ENCODE measurements around the gene LBHD2. TPM values are rescaled to one million over a fixed set of nuclear protein-coding genes. Genes with fewer than 3 reads are reported as not detected.
"Not testable (repeated sequence)": the region's sequence is repeated elsewhere in the genome, so short reads cannot be mapped to it uniquely, and the experiment has no call there.

The LBHD2 gene
- total and polyA plus RNA-seq, 4 donors: 0.47 to 0.53 TPM; not detected in 2

- H3K36me3 ChIP-seq (ENCODE audit: control insufficient read depth in 4 of 4, insufficient read depth in 3 of 4, low read depth in 1 of 4, low read length in 3 of 4): no peaks in the 10 kb centered on the region
- TF ChIP-seq TAF1 (conservative IDR thresholded peaks at IDR 0.05): no peak
- TF ChIP-seq FOXA1 (IDR thresholded peaks at IDR 0.05): no peak
- TF ChIP-seq MAX (IDR thresholded peaks at IDR 0.05): no peak
- no peak for TF ChIP-seq ZBTB33 (IDR thresholded peaks at IDR 0.05)
- TF ChIP-seq SP1 (IDR thresholded peaks at IDR 0.05): no peak
- no peak for TF ChIP-seq RXRA (IDR thresholded peaks at IDR 0.05)
- no peak for TF ChIP-seq YY1 (IDR thresholded peaks at IDR 0.05)
- no peak for TF ChIP-seq REST (IDR thresholded peaks at IDR 0.05)
- no peak for TF ChIP-seq HNF4A (conservative IDR thresholded peaks at IDR 0.05)
- TF ChIP-seq GABPA (IDR thresholded peaks at IDR 0.05 in 1 of 2, conservative IDR thresholded peaks at IDR 0.05 in 1 of 2): no peak
- TF ChIP-seq RAD21 (IDR thresholded peaks at IDR 0.05): no peak
- WGBS: 76% methylated on average over 17 of the region's 17 CpGs
- no peak overlapping the region for H3K4me3 ChIP-seq (ENCODE audit: low read depth in 1 of 3, low read length in 3 of 3)
- H3K4me1 ChIP-seq (ENCODE audit: control insufficient read depth in 4 of 4, insufficient read depth in 4 of 4, low read length in 3 of 4): peaks cover 18 to 44% (median 33%) of the 10 kb centered on the region in 4 donors
- H3K27me3 ChIP-seq (ENCODE audit: control insufficient read depth in 4 of 4, insufficient read depth in 4 of 4, low read length in 3 of 4): no peaks in the 10 kb centered on the region
- no peaks in the 10 kb centered on the region for H3K9me3 ChIP-seq (ENCODE audit: control insufficient read depth in 4 of 4, low read length in 3 of 4)
- H3K9ac ChIP-seq (ENCODE audit: low read depth in 1 of 2, low read length in 2 of 2): no peak overlapping the region
- no peak overlapping the region for H3K27ac ChIP-seq (ENCODE audit: low read depth in 1 of 2, low read length in 2 of 2)
- DNase-seq (ENCODE audit: low spot score): no peak
Measured at GRCh38 chr14:103116636-103117035, 32.6 kb downstream of the LBHD2 start.

GRCh38 chr14:103117499-103117898, 33.5 kb downstream of the LBHD2 start:
- H3K9me3 ChIP-seq (ENCODE audit: control insufficient read depth in 4 of 4, low read length in 3 of 4); H3K4me3 ChIP-seq (ENCODE audit: low read depth in 1 of 3, low read length in 3 of 3); DNase-seq (ENCODE audit: low spot score); H3K36me3 ChIP-seq (ENCODE audit: control insufficient read depth in 4 of 4, insufficient read depth in 3 of 4, low read depth in 1 of 4, low read length in 3 of 4); H3K9ac ChIP-seq (ENCODE audit: low read depth in 1 of 2, low read length in 2 of 2); H3K27ac ChIP-seq (ENCODE audit: low read depth in 1 of 2, low read length in 2 of 2); H3K27me3 ChIP-seq (ENCODE audit: control insufficient read depth in 4 of 4, insufficient read depth in 4 of 4, low read length in 3 of 4): not testable (repeated sequence)
- peaks cover 21 to 45% (median 32%) of the 10 kb centered on the region in 4 donors for H3K4me1 ChIP-seq (ENCODE audit: control insufficient read depth in 4 of 4, insufficient read depth in 4 of 4, low read length in 3 of 4)
- WGBS: 92% methylated on average over 7 of the region's 7 CpGs

GRCh38 chr14:103118018-103118662, 34.1 kb downstream of the LBHD2 start:
- H3K27me3 ChIP-seq (ENCODE audit: control insufficient read depth in 4 of 4, insufficient read depth in 4 of 4, low read length in 3 of 4): no peaks in the 10 kb centered on the region
- peaks cover 22 to 39% (median 31%) of the 10 kb centered on the region in 4 donors for H3K4me1 ChIP-seq (ENCODE audit: control insufficient read depth in 4 of 4, insufficient read depth in 4 of 4, low read length in 3 of 4)
- 30% methylated on average over 10 of the region's 10 CpGs for WGBS
- no peaks in the 10 kb centered on the region for H3K36me3 ChIP-seq (ENCODE audit: control insufficient read depth in 4 of 4, insufficient read depth in 3 of 4, low read depth in 1 of 4, low read length in 3 of 4)
- DNase-seq (ENCODE audit: low spot score): no peak
- H3K4me3 ChIP-seq (ENCODE audit: low read depth in 1 of 3, low read length in 3 of 3): no peak overlapping the region
- H3K27ac ChIP-seq (ENCODE audit: low read depth in 1 of 2, low read length in 2 of 2): peak overlapping the region; percentile 16 to 77
- no peak overlapping the region for H3K9ac ChIP-seq (ENCODE audit: low read depth in 1 of 2, low read length in 2 of 2)
- H3K9me3 ChIP-seq (ENCODE audit: control insufficient read depth in 4 of 4, low read length in 3 of 4): no peaks in the 10 kb centered on the region
- TF ChIP-seq HNF4G (IDR thresholded peaks at IDR 0.05) (no peak), YY1 (IDR thresholded peaks at IDR 0.05) (no peak), SP1 (IDR thresholded peaks at IDR 0.05) (no peak), ZBTB33 (IDR thresholded peaks at IDR 0.05) (no peak), CTCF (IDR thresholded peaks at IDR 0.05; ENCODE audit: low read depth, low read length, missing input control) (no peak), TAF1 (conservative IDR thresholded peaks at IDR 0.05) (no peak), HNF4A (conservative IDR thresholded peaks at IDR 0.05) (no peak), GABPA (IDR thresholded peaks at IDR 0.05 in 1 of 2, conservative IDR thresholded peaks at IDR 0.05 in 1 of 2) (no peak), NR2F2 (IDR thresholded peaks at IDR 0.05) (no peak), JUND (IDR thresholded peaks at IDR 0.05) (no peak), EGR1 (IDR thresholded peaks at IDR 0.05; ENCODE audit: low read depth in 2 of 2) (no peak), MAX (IDR thresholded peaks at IDR 0.05) (no peak)
